UCSD-AML1 (cell line): Measurements from ENCODE around the gene KIF26B.

Experiments used
- DNase-seq: peaks from one replicate; lab custom pipeline; 2025; ENCODE audit not compliant: unreplicated experiment; lab: John Stamatoyannopoulos, UW

The KIF26B gene

GRCh38 chr1:245582026-245582425 is 427.2 kb downstream of the KIF26B start:
- DNase-seq: no peak

DNA sequence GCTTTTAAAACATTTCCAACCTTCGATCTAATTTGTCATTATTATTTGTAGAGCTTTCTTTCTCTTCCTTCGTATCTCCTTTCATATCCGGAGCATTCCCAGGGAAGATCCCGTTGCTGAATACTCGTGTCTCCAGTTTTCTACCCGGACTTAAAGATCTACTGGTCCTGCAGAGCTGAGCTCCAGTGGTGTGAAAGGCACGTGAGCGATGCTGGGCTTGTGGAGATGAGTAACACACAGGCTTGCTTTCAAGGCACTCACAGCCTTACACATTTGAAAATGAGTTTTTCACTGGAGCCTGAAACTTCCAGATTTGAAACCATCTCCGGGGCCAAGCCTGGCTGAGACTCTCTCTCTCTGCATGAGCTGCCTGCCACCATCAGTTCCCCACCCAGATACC is 428.3 kb downstream of the KIF26B start:
- no peak for DNase-seq

DNA sequence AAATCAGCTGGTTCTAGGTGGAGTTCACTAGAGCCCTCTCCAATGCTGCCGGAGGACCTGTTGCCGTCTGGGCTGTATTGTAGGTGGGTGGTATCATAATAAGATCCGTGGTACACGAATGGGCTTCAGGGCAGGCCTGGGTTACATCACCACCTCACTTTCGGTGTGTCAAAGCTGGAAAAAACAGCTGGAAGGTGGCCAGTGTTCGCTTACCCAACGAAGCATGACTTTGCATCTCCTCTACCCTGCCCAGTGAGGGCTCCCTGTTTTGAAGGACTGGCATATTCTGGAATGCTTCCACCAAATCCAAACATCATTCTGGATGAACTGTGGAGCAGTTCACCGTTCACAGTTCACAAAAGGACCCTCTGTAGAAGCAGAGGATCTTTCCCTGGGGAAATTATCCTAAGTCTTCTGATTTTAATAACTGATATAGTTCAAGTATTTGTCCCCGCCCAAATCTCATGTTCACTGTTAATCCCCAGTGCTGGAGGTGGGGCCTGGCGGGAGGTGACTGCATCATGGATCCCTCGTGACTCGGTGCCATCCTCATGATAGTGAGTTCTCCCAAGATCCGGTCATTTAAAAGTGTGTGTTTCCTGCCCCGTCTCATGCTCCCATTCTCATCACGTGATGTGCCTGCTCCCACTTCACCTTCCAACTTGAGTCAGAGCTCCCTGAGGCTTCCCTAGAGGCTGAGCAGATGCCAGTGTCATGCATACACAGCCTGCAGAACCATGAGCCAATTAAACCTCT is 429.0 kb downstream of the KIF26B start:
- no peak for DNase-seq

DNA sequence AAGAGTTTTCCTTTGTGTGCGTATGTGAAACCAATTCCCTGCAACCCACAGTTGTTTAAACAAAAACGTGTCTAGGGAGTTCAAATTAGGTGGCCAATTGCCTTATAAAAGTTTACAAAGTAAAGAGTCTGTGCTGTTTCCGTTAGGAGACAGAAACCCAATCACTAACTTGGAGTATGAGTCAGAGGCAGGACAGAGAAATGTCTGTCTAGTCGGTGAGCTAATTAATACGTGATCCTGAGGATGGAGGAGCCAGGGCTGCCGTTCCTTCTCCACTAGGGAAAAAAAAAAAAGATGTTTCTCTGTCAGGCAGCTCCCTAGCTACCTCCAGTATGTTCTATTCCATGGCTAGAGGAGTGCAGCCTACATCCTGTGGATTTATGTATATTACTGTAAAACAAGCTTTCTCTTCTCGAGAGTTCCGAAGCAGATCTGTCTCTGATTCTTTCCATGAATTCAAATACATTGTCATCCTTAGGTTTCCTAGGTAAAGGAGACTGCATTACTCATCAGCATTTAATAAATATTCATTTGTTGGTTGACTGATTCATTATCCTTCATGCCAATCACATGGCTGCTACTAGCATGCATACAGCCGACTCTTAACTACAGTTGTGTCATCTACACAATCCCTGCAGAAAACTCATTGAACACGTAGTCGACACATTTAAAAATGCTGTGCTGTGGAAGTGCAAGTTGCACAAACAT is 430.6 kb downstream of the KIF26B start:
- no peak for DNase-seq

DNA sequence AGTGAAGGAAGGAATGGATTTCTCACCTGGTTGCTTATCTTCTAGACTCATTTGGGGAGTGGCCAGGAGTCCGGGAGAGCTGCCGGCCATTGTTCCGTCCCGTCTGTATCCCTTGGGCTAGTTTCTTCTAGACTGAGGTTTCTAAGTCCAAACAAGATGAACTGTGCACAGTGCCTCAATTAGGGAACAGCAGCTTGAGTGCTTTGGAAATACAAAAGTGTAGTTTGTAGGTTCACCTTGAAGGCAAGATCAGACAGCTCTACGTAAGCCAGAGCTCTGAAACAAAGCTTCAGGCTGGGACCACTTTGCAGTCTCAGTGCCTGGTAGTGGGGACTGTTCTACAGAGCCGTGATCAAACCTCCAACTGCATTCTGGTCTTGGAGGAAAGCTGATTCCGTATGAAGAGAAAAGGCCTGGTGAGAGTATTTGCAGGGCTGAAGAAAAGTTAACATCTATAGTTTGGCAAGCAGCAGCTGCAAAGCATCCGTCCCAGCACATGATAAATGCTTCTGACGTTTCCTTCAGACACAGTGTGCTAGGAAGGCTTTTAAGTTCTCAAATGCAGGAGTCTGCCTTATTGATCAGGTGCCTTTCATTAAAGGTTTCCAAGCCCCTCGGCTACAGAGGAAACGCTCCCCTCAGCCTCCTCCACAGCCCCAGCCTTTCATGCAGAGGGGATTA is 432.8 kb downstream of the KIF26B start:
- no peak for DNase-seq

GRCh38 chr1:245588116-245588639 is 433.4 kb downstream of the KIF26B start:
- DNase-seq: no peak

- no peak for DNase-seq
Observed at GRCh38 chr1:245589316-245589715, 434.5 kb downstream of the KIF26B start.

- no peak for DNase-seq
Observed at GRCh38 chr1:245589906-245590305, 435.1 kb downstream of the KIF26B start.

DNA sequence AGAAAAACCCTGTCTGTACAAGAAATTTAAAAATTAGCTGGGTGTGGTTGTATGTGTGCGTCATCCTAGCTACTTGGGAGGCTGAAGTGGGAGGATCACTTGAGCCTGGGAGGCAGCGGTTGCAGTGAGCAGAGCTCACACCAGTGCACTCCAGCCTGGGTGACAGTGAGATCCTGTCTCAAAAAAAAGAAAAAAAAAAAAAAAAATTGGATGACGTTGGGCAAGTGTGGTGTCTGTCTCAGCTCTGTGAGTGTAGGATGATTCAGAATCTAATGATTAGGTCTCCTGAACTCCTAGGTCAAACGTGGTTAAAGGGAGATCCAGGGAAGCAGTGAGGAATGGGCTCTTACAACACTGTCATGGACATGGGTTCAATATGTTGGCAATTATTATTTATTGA is 435.9 kb downstream of the KIF26B start:
- no peak for DNase-seq

- DNase-seq: no peak
Observed at GRCh38 chr1:245591346-245592188, 436.8 kb downstream of the KIF26B start.

- no peak for DNase-seq
Observed at GRCh38 chr1:245592189-245592460, 437.3 kb downstream of the KIF26B start.

- no peak for DNase-seq
Observed at GRCh38 chr1:245598524-245599305, 443.9 kb downstream of the KIF26B start.

DNA sequence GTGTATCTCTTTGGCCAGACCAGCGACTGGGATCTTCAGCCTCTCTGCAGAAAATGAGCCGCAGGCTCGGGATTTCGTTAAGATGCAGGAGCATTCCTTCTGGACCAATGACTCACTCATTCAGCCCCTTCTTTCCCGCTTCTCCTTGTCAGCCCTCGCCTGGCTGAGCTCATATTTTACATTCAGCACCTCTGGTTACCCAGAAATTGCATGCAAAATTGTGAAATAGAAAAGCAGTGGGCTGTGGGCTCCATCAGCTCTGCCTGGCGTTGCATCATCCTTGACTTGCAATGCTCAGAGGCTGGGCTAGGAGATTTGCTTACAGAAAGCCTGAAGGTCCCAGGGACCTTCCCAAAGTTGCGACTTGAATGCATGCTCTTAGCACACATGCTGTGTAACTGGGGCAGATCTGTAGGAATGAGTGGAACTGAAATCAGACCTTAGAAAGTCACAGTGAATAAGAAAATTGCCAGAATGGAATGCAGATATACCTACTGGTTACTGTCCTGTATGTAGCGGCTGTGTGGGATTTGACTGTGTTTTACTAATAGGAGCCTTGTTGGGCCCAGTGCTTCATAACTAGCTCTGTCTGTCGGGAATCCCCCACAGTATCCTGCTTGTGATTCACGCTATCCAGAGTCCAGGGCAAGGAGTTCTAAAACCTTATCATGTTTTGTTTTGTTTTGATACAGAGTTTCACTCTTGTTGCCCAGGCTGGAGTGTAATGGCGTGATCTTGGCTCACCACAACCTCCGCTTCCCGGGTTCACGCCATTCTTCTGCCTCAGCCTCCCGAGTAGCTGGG is 444.8 kb downstream of the KIF26B start:
- DNase-seq: no peak

GRCh38 chr1:245600658-245601057 is 445.9 kb downstream of the KIF26B start:
- no peak for DNase-seq

DNA sequence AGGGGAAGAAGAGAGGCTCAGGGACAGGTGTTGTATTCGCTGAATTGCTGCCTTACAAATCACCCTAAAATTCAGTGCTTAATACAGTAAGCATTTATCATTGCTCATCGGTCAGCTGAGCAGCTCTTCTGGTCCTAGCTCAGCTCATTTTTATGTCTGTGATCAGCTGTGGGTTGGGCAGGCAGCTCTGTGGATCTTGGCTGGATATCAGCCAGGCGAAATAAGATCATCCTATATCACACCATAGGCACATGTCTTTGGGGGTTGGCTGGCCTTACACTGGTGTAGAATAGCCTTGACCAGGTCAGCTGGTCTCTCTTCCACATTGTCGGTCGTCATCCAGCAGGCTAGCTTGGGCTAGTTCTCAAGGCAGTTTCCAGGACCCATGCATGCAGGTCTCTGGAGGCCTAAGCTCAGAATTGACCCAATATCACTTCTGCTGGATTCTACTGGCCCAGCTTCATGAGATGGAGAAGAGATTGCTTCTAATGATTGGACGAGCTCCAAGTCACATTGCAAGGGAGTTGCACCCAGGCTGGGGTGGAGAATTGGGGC is 448.6 kb downstream of the KIF26B start:
- no peak for DNase-seq

DNA sequence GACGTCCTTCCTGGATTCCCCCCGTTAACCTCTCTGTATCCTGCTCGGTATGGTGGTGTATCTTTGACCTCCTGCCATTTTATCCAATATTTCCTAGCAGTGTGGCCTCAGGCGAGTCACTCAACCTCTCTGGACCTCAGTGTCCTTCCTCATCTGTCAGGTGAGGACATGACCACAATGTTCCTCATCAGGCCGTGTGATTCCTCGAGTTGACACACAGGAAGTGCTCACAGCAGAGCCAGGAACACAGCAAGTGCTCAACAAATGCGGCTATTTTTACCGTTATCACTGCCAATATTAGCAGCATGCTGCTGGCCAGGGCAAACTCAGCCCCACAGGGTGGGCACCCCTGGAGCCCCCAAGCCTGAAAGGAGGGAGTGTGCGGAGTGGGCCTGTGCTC is 450.2 kb downstream of the KIF26B start:
- peak; percentile 54 for DNase-seq

- peak; percentile 54 for DNase-seq
Observed at GRCh38 chr1:245605480-245606156, 450.8 kb downstream of the KIF26B start.

DNA sequence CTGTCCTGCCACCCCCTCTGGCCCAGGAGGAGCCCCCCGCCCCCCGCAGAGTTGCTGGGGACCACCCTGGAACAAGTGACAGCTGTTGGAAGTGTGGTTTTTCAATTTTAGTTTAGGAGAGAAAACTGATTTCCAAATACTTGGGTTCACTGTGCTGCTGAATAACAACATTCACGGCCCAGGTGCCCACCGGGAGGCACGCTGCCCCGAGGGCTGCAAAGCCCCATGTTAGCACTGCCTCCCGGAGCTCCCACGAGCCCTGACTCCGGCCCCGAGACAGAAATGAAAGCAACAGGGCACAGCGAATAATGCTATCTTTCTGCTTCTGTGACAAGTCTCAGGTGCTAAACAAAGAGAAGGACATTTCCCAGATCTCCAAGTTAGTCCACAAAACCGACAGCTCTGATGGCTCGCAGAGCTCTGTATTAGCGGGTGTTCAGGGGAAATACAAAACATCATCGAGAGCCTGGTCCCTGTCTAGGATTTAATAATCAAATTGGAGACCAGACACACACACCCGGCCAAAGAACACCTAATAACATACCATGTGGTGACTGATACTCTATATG is 451.5 kb downstream of the KIF26B start:
- no peak for DNase-seq
